ENCODE measurements around the gene ABHD16A.

Gene ABHD16A

DNA sequence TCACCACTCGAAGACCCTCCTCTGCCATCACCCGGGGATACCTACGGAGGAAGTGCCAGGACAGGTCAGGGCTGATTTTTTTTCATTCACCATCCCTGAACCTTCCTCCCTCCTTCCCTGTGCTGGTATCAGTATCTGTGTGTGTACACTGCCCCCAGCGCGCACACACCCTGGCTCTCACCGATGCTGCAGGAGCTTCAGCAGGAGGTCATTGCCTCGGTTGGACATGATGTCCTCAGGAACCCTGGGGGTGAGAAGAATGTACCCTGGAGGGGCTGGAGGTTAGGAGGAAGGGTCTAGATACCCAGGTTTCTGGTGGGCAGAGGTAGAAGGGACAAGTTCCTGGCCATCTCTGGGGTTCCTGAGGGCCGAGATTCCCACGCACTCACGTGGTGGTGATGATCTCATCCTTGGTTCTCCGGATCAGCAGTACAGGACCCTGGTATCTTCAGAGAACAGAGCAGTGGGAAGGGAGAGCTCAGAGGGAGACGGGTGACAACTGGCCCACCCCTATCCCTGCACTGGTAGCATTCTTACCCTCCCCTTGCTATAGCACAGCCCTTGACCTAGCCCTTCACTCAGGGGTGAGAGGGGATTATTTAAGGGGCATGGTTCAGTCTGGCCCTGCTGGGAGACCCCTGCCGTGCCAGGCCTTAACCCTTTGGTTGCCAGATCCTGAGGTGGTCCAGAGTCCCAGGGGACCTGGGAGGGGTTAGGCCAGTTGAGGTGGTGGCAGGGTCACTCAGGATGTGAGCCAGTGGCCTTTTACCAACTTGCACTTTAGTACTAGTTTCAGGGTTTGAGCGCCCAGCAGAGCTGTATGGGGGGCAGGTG, 15.0 kb downstream of the ABHD16A start:
- DNase-seq, result no peak

DNA sequence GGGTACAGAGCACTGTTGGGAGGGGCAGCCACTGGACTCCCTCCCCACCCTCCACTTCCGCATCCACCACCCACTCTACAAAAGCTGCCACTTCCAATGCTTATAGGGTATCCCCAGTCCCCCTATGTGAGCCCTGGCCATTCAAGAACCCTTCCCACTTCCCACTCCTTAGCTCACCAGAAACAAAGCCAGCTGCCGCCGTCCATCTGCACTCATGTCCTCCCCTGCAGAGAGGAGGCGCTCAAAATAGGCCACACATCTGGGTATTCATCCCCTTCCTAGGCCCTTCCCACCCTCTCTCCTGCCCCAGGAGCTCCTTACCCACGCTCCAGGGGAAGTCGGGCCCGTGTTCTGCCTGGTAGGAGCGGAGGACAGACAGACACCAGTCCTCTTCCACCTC, 15.8 kb downstream of the ABHD16A start:
- DNase-seq, result no peak

DNA sequence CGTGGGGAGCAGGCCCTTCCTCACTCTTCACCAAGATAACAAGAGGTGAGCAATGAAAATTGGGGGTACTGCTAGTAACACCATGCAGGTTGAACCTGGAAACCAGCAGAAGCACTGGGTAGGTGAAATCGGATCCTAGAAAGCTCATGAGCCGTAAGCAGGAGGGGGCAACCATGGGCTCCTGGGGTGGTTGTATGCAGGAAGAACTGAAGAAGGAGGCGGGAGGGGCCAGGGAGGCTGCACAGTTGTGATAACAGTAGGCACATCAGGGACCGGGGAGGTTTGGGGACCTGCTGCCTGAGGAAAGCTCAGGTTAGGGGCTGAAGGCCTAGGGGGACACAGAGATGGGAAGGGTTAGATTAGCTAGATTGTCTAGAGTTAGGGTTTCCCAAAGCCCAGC, 16.6 kb downstream of the ABHD16A start:
- DNase-seq, result no peak

DNA sequence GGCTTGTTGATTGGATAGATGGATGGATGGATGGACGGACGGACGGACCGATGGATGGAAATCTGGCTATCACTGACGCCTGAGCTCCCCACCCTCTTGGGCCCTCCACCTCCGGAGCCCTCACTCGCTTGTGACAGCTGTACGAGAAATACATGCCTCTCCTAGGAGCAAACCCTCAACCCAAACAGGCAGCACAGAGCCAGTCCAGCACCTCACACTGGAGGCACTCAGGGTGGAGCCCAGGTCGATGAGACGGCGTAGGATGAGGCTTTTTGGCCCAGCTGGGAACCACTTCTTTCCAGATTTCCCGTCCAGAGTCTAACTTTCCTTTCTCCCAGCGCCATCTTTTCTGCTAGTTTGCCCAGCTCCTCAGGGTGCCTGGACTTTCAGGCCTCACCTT, 19.5 kb downstream of the ABHD16A start:
- no peak for DNase-seq

DNA sequence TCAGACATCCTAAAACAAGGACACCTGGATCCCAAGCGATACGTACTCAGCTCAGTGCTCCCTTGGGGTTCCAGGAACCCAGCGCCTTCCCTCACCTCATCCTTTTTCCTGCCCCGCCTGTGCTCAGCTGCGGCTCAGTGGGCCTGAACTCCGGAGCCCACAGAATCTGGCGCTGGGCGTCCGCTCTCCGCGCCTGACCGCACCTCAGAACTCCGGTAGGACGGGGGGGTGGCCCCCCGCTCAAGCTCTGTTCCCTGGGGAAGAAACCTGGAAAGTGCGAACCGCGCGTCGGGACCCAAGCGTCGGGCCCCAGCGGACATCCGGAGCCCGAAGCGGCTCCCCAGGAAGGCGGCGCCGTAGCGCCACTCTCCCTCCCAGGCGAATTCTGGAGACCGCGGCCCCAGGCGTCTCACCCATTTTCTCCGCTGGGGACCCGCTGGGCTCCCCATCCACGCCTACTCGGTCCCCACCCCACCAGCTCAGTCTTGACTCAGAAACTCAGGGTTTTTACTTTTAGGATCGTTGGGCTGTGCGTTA, 21.9 kb downstream of the ABHD16A start:
- DNase-seq, result peak; percentile 34

DNA sequence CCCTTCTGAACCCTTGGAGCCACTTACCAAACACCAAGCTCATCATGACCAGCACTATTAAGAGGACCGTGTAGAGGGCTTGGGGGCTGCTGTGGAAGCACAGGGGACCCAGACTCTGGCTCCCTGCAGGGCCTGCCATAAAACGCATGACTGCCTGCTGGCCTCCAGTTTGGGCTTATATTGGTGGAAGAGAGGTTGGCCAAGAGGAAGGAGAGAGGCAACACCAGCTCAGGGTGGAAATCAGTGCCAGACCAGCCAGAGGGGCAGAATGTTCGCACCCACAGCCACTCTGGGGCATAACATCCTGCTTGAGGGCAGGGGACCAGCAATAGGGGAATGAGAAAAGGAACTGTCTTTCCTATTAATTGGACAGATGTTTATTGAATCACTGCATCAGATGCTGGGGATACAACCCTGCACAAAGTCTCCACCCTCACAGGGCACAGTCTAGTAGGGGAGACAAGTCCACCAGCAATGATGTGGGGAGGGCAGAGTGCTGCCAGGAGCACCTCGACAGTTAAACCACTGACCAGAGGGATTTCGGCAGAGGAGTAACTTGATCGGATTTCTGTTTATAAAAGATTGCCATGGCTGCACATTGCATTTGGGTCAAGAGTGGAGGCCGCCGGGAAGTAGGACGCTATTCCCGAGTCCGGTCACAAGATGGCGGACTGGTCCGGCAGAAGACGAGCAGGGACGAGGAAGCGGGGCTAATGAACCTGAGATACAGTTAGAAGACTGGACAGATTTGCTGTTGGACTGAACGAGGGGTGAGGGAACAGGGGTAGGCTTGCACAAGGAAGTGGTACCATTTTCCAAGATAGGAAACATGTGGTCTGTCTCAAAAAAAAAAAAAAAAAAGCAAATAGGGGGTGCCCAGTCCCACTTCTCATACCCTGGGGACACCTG, 22.6 kb downstream of the ABHD16A start, which contains the start of gene LY6G5C:
LY6G5C (minus strand) TSS at position 842 of the 909 bp plus-strand sequence; CDS start at position 148, 694 bp downstream.
- DNase-seq, result peak; percentile 33

DNA sequence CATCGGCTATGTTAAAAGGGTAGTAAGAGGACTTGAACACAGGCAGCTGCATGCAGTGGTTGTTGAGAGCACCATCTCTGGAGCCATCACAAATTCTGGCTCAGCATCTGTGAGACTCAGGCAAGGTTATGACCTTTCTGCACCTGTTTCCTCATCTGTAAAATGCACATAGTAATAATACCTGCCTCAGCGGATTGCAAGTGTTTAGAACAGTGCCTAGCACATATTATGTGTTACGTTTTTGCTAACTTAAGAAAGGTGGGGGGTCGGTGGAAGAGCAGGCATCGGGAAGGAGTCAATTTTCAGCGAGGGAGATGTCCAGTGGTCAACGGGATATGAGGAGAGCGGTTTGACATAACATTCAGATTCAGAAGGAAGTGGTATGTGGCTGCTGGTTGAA, 25.2 kb downstream of the ABHD16A start:
- no peak for DNase-seq

DNA sequence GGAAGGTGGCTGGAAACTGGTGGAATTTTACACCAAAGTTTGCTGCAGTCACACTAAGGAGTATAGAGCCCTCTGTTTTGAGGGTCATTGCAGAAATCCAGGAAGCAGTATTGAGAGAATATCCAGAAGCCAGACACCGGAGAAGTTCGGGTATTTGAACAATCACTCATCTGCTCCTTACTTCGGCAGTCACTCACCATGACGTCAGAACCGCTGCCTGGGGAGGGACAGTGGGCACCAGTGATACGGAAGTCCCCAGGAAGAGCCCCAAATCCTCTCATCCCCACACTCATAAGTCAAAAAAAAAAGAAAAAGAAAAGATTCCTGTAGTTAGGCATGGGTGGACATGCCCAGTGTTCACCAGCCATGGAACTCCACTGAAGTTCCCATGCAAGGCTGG, 26.2 kb downstream of the ABHD16A start:
- DNase-seq, result no peak

DNA sequence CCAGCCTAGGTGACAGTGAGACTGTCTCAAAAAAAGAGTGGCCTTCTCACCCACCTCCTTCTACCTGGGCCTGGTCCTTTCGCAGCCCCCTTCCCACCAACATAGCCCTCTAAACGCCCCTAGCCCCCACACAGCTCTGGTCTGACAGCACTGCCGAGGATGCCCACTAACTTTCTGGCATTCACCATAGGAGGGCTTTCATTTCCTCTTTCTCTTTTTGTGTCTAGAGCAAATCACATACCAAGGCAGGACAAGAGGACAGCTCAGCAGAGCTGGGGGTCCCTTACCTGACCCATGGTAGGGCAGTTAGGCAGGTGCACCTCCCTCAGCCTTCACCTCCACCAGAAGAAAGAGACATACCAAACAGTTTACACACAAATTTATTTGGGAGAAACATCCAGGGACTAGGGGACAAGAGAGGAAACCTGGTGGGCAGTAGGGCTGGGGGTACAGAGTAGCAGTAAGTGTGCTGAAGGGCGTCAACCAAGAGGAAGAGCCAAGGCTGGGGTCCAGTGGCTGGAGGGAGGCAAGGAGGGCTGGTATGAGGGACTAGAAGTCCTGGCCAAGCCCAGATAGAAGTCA, 26.7 kb downstream of the ABHD16A start:
- DNase-seq, result no peak

DNA sequence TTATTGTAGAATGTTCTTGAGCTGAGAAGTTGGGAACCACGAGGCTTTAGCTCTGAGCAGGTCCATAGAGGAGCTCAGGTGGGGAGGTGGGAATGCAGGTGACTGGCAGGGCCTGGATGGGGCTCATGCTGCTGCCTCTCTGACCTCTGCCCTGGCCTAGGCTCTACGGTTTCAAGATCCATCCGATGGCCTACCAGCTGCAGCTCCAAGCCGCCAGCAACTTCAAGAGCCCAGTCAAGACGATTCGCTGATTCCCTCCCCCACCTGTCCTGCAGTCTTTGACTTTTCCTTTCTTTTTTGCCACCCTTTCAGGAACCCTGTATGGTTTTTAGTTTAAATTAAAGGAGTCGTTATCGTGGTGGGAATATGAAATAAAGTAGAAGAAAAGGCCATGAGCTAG, 33.4 kb downstream of the ABHD16A start, which contains the start of gene LY6G5B:
LY6G5B (plus strand) TSS at position 301 of the 400 bp plus-strand sequence. CDS start 975 bp downstream, outside the sequence.
- DNase-seq, result no peak

DNA sequence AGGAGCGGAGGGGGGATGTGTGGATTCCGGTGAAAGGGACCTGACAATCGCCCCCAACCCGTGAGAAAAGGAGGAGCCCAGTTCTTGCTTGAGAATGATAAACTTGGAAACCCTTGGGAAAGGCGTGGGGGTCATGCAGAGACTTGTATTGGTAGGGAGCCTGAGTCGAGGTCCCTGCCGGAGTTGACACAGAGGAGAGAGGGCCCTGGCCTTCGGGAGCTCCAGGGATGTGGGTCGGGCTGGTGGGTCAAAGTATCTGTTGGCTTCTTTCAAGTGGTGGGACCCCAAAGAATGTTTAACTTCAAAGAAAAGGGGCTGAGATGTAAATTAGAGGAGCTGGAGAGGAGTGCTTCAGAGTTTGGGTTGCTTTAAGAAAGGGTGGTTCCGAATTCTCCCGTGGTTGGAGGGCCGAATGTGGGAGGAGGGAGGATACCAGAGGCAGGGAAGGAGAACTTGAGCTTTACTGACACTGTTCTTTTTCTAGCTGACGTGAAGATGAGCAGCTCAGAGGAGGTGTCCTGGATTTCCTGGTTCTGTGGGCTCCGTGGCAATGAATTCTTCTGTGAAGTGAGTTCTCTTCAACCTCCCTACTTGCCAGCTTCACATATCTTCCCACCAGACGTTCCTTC, 36.7 kb downstream of the ABHD16A start:
- DNase-seq, result no peak

DNA sequence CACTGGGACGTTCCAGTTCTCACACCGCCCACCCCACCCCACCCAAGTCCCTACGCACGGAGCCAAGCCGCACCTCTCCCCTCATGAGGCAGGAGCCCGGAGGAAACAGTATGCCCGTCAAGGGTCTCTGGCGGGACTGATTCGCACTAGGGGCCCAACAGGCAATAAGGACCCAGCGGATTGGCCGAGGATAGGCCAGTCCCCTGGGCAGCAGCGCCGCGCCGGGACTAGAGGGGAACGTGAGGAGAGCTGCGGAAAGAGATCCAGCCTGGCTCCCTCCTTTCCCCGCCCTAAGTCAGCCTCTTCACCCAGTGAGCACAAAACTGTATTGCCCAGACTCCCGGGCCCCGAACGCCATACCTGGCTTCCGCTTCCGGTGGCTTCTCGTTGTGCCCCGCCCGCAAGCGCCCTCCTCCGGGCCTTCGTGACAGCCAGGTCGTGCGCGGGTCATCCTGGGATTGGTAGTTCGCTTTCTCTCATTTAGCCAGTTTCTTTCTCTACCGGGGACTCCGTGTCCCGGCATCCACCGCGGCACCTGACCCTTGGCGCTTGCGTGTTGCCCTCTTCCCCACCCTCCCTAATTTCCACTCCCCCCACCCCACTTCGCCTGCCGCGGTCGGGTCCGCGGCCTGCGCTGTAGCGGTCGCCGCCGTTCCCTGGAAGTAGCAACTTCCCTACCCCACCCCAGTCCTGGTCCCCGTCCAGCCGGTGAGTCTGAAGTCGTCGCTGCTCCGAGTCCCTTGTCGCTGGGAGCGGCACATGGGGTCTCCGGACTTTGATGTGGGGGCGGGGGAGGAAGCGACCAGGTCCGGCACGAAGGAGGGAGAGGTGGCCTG, 37.4 kb downstream of the ABHD16A start, which contains the start of gene CSNK2B:
CSNK2B (plus strand) TSS at position 580 of the 836 bp plus-strand sequence. CDS start 752 bp downstream, outside the sequence.
- peak; percentile 98 for DNase-seq

DNA sequence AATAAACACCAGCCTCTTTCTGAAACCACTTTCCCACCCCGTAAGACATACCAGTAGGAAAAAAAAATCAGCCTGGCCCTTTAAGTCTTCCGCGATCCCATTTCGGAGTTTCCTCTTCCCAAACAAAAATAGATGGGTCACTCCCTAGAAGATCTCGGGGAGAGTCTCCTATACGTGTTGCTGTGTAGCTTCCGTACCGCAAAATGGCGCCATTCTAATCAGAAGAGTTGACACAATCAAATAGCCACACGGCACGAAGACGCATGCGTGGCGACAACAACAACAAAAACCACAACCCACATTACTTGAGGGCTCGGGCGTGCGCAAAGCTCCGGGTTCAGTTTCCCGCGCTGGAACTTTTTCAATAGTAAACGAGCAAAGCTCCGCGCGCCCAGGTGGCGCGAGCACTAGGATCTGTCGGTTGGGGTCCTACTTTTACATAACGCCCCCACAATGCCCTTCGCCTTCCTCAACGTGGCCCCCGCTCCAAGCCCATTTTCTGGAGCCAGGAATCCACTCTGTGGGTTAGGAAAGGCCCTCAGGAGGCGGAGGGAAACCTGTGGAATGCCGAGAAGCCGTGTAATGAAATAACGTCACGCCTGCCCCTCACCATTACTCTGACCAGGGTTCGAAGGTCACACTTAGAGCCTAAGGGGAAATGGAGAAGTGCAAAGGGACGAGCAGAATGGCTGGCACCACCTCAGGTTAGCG, 38.2 kb downstream of the ABHD16A start, which contains the start of gene GPANK1:
GPANK1 (minus strand) TSS at position 208 of the 711 bp plus-strand sequence. CDS start 519 bp downstream, outside the sequence.
- DNase-seq, result peak; percentile 90

DNA sequence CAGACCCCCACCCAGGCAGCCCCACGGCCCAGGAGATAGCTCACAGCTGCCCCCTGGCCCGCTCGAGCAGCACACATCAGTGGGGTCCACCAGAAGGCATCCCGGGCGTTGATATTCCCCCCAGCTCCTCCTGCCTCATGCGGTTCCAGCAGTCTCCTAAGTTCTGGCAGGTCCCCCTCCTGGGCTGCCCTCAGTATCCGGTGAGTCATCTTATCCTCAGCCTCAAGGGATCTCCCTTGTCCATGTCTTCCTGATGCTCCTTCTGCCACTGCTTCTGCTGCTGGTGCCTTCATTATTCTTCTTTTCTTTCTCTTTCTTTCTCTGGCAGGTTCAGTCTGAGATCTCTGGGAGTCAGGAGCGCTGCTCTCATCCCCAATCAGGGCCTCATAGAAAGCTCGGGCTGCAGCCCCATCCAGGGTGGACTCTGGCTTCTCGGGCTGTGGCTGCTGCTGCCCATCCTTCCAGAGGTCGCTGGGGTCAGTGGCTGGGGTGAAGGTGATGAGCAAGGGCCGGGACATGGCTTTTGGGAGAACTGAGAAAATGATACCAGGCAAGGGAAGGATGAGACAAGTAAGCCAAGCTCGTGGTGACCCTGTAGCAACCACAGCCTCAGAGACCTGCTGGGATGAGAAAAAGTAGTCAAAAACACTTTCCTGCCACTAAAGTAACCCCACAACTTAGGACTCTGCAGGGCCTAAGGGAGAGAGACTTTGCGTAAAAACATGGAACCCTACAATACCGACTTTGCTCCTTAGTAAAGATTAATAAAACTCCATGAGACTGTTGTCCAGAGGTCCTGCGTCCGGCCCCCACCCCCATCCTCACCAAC, 38.9 kb downstream of the ABHD16A start:
- DNase-seq, result no peak

DNA sequence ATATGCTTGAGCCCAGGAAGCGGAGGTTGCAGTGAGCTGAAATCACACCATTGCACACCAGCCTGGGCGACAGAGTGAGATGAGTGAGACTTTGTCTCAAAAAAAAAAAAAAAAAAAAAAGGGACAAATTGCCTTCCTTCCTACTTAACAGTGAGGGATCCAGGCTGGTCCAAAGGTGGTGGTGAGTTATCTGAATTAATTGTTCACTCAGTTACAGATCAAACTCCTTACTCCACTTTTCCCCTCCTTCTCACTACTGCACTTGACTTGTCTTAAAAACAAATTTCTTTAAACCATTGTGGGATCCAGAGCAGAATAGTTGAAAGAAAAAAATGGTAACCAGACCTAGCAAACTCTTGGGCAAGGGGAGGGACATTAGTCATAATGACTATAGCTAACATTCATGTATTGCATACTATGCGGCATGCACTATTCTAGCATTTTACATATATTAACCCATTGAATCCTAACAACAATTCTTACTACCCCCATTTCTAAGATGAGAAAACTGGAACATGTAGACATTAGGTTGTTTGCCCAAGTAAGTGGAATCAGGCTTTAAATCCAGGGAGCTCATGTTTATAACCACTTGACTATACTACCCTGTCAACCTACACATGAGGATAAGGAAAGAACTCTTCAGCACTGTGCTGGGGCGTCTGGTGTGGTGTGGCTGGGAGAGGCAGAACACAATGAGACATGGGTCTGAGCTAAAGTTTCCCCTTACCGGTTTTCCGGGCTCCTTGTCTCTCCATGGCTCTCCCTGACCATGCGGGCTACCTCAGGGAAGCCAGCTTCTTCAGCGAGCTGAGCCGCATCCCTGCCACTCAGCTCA, 39.8 kb downstream of the ABHD16A start:
- DNase-seq, result no peak

DNA sequence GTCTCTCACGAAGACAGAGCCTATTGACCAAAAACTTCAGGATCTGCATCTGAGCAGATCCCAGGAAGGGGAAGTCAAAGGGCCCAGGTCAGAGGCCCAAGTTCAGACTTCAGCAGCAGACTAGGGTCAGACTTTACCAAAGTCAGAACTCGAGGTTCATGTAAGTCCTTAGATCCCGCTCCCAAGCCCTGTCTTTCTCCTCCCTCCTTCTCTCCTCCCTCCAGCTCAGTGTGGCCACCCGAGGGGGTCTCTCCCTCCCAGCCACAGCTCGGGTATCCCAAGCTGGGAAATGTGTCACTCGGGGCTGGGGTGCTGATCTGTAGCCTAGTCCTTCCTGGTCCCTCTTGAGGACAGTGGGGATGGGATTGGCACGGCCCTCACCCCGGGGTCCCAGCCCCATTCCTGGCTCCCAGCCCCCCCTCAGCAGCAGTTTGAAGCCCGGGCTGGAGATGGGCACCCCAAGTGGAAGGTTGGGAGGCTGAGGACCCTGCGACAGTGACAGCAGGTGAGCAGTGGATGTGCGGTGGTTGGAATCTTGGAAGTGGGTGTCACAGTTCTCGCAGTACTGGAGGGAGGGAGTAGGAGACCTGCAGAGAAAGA, 40.9 kb downstream of the ABHD16A start:
- DNase-seq, result no peak

DNA sequence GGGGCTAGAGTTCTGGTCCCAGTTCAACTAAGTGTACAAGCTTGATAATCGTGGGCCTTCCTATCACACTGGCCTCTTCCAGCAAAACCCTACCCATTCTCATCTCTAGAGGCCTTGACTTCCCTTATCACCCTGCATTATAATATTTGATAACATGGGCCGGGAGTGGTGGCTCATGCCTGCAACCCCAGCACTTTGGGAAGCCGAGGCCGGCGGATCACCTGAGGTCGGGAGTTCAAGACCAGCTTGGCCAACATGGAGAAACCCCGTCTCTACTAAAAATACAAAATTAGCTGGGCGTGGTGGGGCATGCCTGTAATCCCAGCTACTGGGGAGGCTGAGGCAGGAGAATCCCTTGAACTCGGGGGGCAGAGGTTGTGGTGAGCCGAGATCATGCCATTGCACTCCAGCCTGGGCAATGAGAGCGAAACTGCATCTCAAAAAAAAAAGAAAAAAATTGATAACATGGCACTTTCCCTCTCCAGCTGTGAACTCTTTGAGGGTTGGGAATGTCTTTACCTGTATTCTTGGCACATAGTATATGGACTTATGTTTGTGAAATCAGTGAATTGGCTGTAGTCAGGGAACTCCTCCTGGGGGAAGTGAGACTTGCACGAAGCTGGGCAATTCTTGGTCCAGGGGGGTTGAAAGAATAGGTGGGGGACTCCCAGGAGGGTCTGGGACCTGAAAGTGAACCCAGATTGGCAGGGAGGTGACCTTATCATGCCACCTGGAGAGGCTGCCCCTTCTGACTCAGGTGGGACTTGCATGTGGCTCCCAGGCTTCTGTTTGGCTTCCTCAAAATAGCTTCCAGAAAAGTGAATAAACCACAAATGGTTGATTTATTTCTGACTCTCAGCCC, 41.6 kb downstream of the ABHD16A start:
- no peak for DNase-seq
